ENCODE results near the gene NHEJ1. TPM values are rescaled to one million over a fixed set of nuclear protein-coding genes. Genes with fewer than 3 reads are reported as not detected.

Gene NHEJ1
- total RNA-seq, 3 donors from 2014 or later = 13.4 to 19.8 (median 17.6) TPM

DNA sequence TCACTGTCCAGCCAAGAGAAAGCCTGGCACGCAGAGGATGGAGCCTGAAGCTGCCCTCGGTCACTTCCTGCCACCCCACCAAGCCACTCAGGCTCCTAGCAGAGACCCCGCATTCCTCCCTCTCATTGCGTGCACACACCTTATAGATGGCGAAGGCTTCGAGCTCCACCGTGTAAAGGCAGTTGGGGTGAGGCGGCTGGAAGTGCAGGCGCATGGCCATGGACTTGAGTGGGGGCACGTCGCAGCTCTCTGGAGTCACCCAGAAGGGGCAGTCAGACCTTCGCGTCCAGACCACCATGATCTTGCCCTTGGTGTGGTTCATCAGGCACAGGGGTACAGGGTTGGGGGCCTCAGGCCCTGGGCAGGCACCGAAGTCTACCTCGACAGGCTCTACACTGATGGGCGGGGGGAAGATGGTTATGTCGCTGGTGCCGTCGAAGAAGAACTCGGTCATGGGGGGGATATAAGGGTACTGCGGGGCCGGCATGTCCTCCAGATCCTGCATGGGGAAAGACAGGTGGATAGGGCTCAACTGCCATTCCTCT, 133.0 kb downstream of the NHEJ1 start:
- TF ChIP-seq CTCF (IDR thresholded peaks at IDR 0.05) (no peak), POLR2AphosphoS5 (IDR thresholded peaks at IDR 0.05) (no peak), POLR2A (IDR thresholded peaks at IDR 0.05) (no peak)
- DNase-seq (ENCODE audit: low spot score in 2 of 2) = no peak
- peaks cover 0 to 27% of the 10 kb centered on the region in 2 donors for H3K27me3 ChIP-seq
- no peaks in the 10 kb centered on the region for H3K4me1 ChIP-seq
- H3K9me3 ChIP-seq = no peaks in the 10 kb centered on the region
- H3K27ac ChIP-seq = no peak overlapping the region
- H3K4me3 ChIP-seq = no peak overlapping the region
- H3K36me3 ChIP-seq = no peaks in the 10 kb centered on the region
- intact Hi-C loops (cut with DNase I; ENCODE audit: low total_unique reads) = loop anchor here (10.0 kb wide), 1 partner anchor 117 kb away; no protein-coding TSS in a partner anchor

DNA sequence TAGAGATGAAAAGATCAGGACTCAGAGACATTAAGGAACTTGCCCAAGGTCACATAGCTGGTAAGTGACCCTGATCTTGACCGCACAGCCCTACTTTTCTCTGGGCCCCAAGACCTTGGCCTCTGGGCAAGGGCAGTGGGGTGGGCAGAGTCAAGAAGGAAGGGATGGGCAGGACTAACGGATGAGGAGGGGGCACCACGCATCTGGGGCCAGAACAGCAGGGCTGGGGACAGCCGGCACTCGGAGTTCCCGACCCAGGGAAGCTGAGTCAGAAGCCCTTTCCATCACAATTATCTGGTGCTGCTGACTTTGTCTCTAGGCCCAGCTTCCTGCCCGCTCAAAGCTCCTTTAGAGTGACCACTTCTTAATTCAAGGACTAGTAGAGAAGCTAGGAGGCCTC, 133.7 kb downstream of the NHEJ1 start:
- intact Hi-C loops (cut with DNase I; ENCODE audit: low total_unique reads) = loop anchor here (10.0 kb wide), 1 partner anchor 118 kb away; no protein-coding TSS in a partner anchor
- Histone ChIP-seq H3K36me3 (no peaks in the 10 kb centered on the region), H3K9me3 (no peaks in the 10 kb centered on the region), H3K4me1 (no peaks in the 10 kb centered on the region), H3K27me3 (peaks cover 0 to 21% of the 10 kb centered on the region in 2 donors), H3K4me3 (no peak overlapping the region), H3K27ac (no peak overlapping the region)
- DNase-seq (ENCODE audit: low spot score in 2 of 2) = no peak
- TF ChIP-seq POLR2AphosphoS5 (IDR thresholded peaks at IDR 0.05) = no peak
- no peak for TF ChIP-seq CTCF (IDR thresholded peaks at IDR 0.05)
- TF ChIP-seq POLR2A (IDR thresholded peaks at IDR 0.05) = no peak

DNA sequence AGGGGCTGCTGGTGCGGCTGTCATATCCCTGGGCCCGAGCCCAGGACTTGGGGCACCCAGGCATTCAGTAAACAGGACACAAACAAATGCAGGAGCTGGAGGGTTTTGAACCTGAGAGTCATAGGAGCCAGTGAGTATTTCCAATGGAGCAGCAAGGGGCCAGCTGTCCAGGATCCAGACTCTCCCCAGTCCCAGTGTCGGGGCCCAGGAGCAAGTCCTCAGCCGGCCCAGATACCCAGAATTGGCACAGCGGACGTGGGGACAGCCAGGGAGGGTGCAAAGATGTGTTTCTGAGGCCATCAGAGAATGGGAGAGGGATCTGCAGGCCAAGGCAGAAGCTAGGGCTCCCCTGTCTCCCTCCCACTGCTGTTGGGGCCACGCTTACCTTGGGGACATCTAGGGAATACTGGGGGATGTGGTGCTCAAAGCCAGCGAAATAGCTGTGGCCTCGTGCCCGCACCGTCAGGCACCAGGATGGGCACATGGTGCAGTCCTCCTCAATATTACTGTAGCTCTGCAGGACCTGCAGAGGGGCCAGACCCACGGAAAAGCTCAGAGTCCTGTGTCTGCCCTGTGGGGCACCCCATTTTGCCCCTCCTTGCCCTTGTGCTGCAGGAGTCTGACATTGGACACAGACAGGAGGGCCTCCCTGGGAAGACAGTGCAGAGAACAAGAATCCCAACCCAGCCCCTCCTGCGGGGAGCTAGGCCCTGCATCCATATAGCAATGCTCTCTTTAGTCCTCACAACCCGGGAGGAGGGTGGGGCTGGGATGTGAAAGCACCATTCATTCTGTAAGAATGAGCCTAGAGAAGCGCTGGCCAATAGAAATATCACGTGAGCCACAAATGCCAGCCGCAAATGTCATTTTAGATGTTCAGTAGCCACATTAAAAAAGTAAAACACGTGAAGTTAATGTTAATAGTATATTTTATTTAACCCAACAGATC, 134.7 kb downstream of the NHEJ1 start:
- Histone ChIP-seq H3K36me3 (no peaks in the 10 kb centered on the region), H3K4me3 (no peak overlapping the region), H3K27me3 (peaks cover 0 to 14% of the 10 kb centered on the region in 2 donors), H3K27ac (no peak overlapping the region), H3K4me1 (no peaks in the 10 kb centered on the region), H3K9me3 (no peaks in the 10 kb centered on the region)
- DNase-seq (ENCODE audit: low spot score in 2 of 2) = no peak
- intact Hi-C loops (cut with DNase I; ENCODE audit: low total_unique reads) = loop anchor here (10.0 kb wide), 1 partner anchor 119 kb away; no protein-coding TSS in a partner anchor
- no peak for TF ChIP-seq POLR2A (IDR thresholded peaks at IDR 0.05)
- no peak for TF ChIP-seq POLR2AphosphoS5 (IDR thresholded peaks at IDR 0.05)
- TF ChIP-seq CTCF (IDR thresholded peaks at IDR 0.05) = no peak

Other genes with a start within 250 kb of the NHEJ1 start
- gene CDK5R2, start 201.1 kb downstream of the NHEJ1 start, total RNA-seq = not detected
- gene FEV, start 175.6 kb downstream of the NHEJ1 start, total RNA-seq = not detected
- not detected for gene CRYBA2, start 167.4 kb downstream of the NHEJ1 start, total RNA-seq
- under 1 TPM in 1 of 3 donors, not detected in 2; 0.33 TPM for gene CFAP65, start 119.3 kb downstream of the NHEJ1 start, total RNA-seq
- under 1 TPM in 2 of 3 donors, not detected in 1; 0.16 to 0.66 TPM for gene IHH, start 99.9 kb downstream of the NHEJ1 start, total RNA-seq
- 1 to 10 TPM in 2 of 3 donors, under 1 TPM in 1; 0.48 to 3.4 (median 2.0) TPM for gene SLC23A3, start 9.2 kb upstream of the NHEJ1 start, total RNA-seq
- gene CNPPD1, start 16.1 kb upstream of the NHEJ1 start, total RNA-seq = 10 to 100 TPM; 37.0 to 60.3 (median 37.2) TPM
- 10 to 100 TPM; 58.7 to 79.7 (median 66.3) TPM for gene RETREG2, start 17.5 kb upstream of the NHEJ1 start, total RNA-seq
- 10 to 100 TPM; 43.6 to 52.0 (median 45.0) TPM for gene ZFAND2B, start 46.0 kb upstream of the NHEJ1 start, total RNA-seq
- 10 to 100 TPM; 14.5 to 26.9 (median 18.9) TPM for gene ABCB6, start 58.1 kb upstream of the NHEJ1 start, total RNA-seq
- 10 to 100 TPM; 35.6 to 44.5 (median 37.0) TPM for gene ATG9A, start 68.8 kb upstream of the NHEJ1 start, total RNA-seq
- gene ANKZF1, start 69.0 kb upstream of the NHEJ1 start, total RNA-seq = 100 to 1,000 TPM in 1 of 3 donors, 10 to 100 TPM in 2; 29.3 to 101 (median 67.8) TPM
- gene GLB1L, start 84.6 kb upstream of the NHEJ1 start, total RNA-seq = 10 to 100 TPM; 10.2 to 15.7 (median 11.8) TPM
- gene STK16, start 84.7 kb upstream of the NHEJ1 start, total RNA-seq = 10 to 100 TPM; 13.1 to 18.1 (median 16.4) TPM
- gene TUBA4B, start 92.4 kb upstream of the NHEJ1 start, total RNA-seq = under 1 TPM in 1 of 3 donors, not detected in 2; 0.16 TPM
- gene TUBA4A, start 93.1 kb upstream of the NHEJ1 start, total RNA-seq = 10 to 100 TPM in 2 of 3 donors, 1 to 10 TPM in 1; 5.4 to 73.3 (median 48.8) TPM
- 10 to 100 TPM; 49.9 to 88.3 (median 59.0) TPM for gene DNAJB2, start 118.6 kb upstream of the NHEJ1 start, total RNA-seq
- gene PTPRN, start 148.6 kb upstream of the NHEJ1 start, total RNA-seq = under 1 TPM in 2 of 3 donors, not detected in 1; 0.33 to 0.44 TPM
- gene RESP18, start 171.9 kb upstream of the NHEJ1 start, total RNA-seq = not detected
- gene DNPEP, start 227.1 kb upstream of the NHEJ1 start, total RNA-seq = 10 to 100 TPM; 49.8 to 81.9 (median 79.0) TPM